ENCODE data around the gene C1QL2. TPM values are rescaled to one million over a fixed set of nuclear protein-coding genes. Genes with fewer than 3 reads are reported as not detected.
A peak's percentile ranks its signal among the peaks of the same experiment; 100 is the strongest.

Gene C1QL2
- not detected in 2 replicates for polyA plus RNA-seq
- polyA minus RNA-seq, result not detected in 2 replicates

GRCh38 chr2:119158563-119159347 is at the start of gene C1QL2:
Gene C1QL2, minus strand, starts transcription at chr2:119158751. Its CDS starts 482 bp downstream, at chr2:119158269.
- Histone ChIP-seq H3K4me2 (ENCODE audit: low read length) (peak within 1 kb of the TSS; percentile 70), H3K27me3 (ENCODE audit: insufficient read depth, low read depth, low read length) (peaks cover 96% of the 10 kb centered on the region), H3K9ac (ENCODE audit: low read length) (peak within 1 kb of the TSS; percentile 34), H3K4me3 (ENCODE audit: low read length) (peak within 1 kb of the TSS; percentile 67), H3K9me3 (ENCODE audit: low read length) (no peaks in the 10 kb centered on the region), H3K27ac (ENCODE audit: low read length) (no peak within 1 kb of the TSS), H3F3A (ENCODE audit: insufficient read depth, low read length, poor library complexity, severe bottlenecking) (no peaks in the 10 kb centered on the region), H3K36me3 (ENCODE audit: insufficient read depth, low read length) (no peaks in the 10 kb centered on the region), H3K79me2 (replicated peaks; ENCODE audit: insufficient read depth, low read length) (no peaks in the 10 kb centered on the region), H4K20me1 (ENCODE audit: insufficient read depth) (no peaks in the 10 kb centered on the region), H2AFZ (ENCODE audit: low read depth, low read length) (peak within 1 kb of the TSS; percentile 4), H3K9me2 (ENCODE audit: insufficient read depth, low read length) (no peaks in the 10 kb centered on the region)
- TF ChIP-seq RAD21 (conservative IDR thresholded peaks at IDR 0.05) (peak; percentile 33), REST (IDR thresholded peaks at IDR 0.05; ENCODE audit: borderline replicate concordance) (no peak), EZH2 (IDR thresholded peaks at IDR 0.05; ENCODE audit: borderline replicate concordance, insufficient read depth, low read length, poor library complexity, severe bottlenecking) (no peak), MXI1 (conservative IDR thresholded peaks at IDR 0.05; ENCODE audit: poor library complexity, severe bottlenecking) (peak; percentile 39), POLR2AphosphoS5 (IDR thresholded peaks at IDR 0.05) (peak; percentile 23), SMC3 (conservative IDR thresholded peaks at IDR 0.05; ENCODE audit: poor library complexity) (peak; percentile 30), CTCF (IDR thresholded peaks at IDR 0.05; ENCODE audit: poor library complexity, severe bottlenecking) (peak; percentile 45), TAF1 (IDR thresholded peaks at IDR 0.05; ENCODE audit: low read depth) (no peak), EP300 (conservative IDR thresholded peaks at IDR 0.05; ENCODE audit: poor library complexity, severe bottlenecking) (no peak)

- TF ChIP-seq CTCF (IDR thresholded peaks at IDR 0.05; ENCODE audit: poor library complexity, severe bottlenecking) (no peak), EP300 (conservative IDR thresholded peaks at IDR 0.05; ENCODE audit: poor library complexity, severe bottlenecking) (no peak), RAD21 (conservative IDR thresholded peaks at IDR 0.05) (no peak), EZH2 (IDR thresholded peaks at IDR 0.05; ENCODE audit: borderline replicate concordance, insufficient read depth, low read length, poor library complexity, severe bottlenecking) (no peak), TAF1 (IDR thresholded peaks at IDR 0.05; ENCODE audit: low read depth) (no peak), REST (IDR thresholded peaks at IDR 0.05; ENCODE audit: borderline replicate concordance) (no peak), MXI1 (conservative IDR thresholded peaks at IDR 0.05; ENCODE audit: poor library complexity, severe bottlenecking) (no peak), SMC3 (conservative IDR thresholded peaks at IDR 0.05; ENCODE audit: poor library complexity) (no peak), POLR2AphosphoS5 (IDR thresholded peaks at IDR 0.05) (no peak)
- no peak overlapping the region for H3K9ac ChIP-seq (ENCODE audit: low read length)
Measured at GRCh38 chr2:119207447-119207846, 48.9 kb upstream of the C1QL2 start.

More at GRCh38 chr2:119207447-119207846, 48.9 kb upstream of the C1QL2 start:
- Histone ChIP-seq H2AFZ (ENCODE audit: low read depth, low read length) (no peak overlapping the region), H3K4me3 (ENCODE audit: low read length) (no peak overlapping the region), H3K36me3 (ENCODE audit: insufficient read depth, low read length) (no peaks in the 10 kb centered on the region), H3K27ac (ENCODE audit: low read length) (no peak overlapping the region), H3K4me2 (ENCODE audit: low read length) (no peak overlapping the region), H3K9me3 (ENCODE audit: low read length) (no peaks in the 10 kb centered on the region), H3K27me3 (ENCODE audit: insufficient read depth, low read depth, low read length) (no peaks in the 10 kb centered on the region), H4K20me1 (ENCODE audit: insufficient read depth) (no peaks in the 10 kb centered on the region), H3K79me2 (replicated peaks; ENCODE audit: insufficient read depth, low read length) (no peaks in the 10 kb centered on the region), H3F3A (ENCODE audit: insufficient read depth, low read length, poor library complexity, severe bottlenecking) (no peaks in the 10 kb centered on the region), H3K9me2 (ENCODE audit: insufficient read depth, low read length) (no peaks in the 10 kb centered on the region)
